ENCODE data around the gene IFNL4.

- no peak for TF ChIP-seq POLR2A (IDR thresholded peaks at IDR 0.05)
- TF ChIP-seq, protein P1, sequence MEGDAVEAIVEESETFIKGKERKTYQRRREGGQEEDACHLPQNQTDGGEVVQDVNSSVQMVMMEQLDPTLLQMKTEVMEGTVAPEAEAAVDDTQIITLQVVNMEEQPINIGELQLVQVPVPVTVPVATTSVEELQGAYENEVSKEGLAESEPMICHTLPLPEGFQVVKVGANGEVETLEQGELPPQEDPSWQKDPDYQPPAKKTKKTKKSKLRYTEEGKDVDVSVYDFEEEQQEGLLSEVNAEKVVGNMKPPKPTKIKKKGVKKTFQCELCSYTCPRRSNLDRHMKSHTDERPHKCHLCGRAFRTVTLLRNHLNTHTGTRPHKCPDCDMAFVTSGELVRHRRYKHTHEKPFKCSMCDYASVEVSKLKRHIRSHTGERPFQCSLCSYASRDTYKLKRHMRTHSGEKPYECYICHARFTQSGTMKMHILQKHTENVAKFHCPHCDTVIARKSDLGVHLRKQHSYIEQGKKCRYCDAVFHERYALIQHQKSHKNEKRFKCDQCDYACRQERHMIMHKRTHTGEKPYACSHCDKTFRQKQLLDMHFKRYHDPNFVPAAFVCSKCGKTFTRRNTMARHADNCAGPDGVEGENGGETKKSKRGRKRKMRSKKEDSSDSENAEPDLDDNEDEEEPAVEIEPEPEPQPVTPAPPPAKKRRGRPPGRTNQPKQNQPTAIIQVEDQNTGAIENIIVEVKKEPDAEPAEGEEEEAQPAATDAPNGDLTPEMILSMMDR (IDR thresholded peaks at IDR 0.05), result no peak
These were observed 15.3 kb upstream of the IFNL4 start for GRCh38 chr19:39263912-39264305.

Data from transverse colon (tissue), 3 donors.